Hippocampal formation (tissue), 2 donors: ENCODE measurements around the gene TPST2.

Experiments
- DNase-seq, 2 donors: peaks; one replicate each; lab custom pipeline; 2025; lab: John Stamatoyannopoulos, UW

Gene TPST2

GRCh38 chr22:26580240-26580962 is 9.5 kb downstream of the TPST2 start:
- DNase-seq = no peak

- DNase-seq = no peak
These were observed 10.5 kb downstream of the TPST2 start for GRCh38 chr22:26579331-26579886.

GRCh38 chr22:26577081-26577480 is 12.9 kb downstream of the TPST2 start:
- DNase-seq = no peak

- no peak for DNase-seq
These were observed 13.8 kb downstream of the TPST2 start for GRCh38 chr22:26576026-26576680.

GRCh38 chr22:26574001-26574723 is 15.8 kb downstream of the TPST2 start:
- no peak for DNase-seq

GRCh38 chr22:26573026-26573662 is 16.8 kb downstream of the TPST2 start:
- DNase-seq = peak; percentile 16 to 41

- DNase-seq = no peak
These were observed 18.9 kb downstream of the TPST2 start for GRCh38 chr22:26570864-26571525.

GRCh38 chr22:26570115-26570514 is 19.8 kb downstream of the TPST2 start:
- DNase-seq = no peak

GRCh38 chr22:26568207-26568706 is 21.7 kb downstream of the TPST2 start:
- DNase-seq = no peak

- DNase-seq = no peak
These were observed 22.3 kb downstream of the TPST2 start for GRCh38 chr22:26567610-26568009.

GRCh38 chr22:26566994-26567393 is 22.9 kb downstream of the TPST2 start:
- no peak for DNase-seq

GRCh38 chr22:26565889-26566288 is 24.0 kb downstream of the TPST2 start:
- DNase-seq = no peak

- no peak for DNase-seq
These were observed 24.8 kb downstream of the TPST2 start for GRCh38 chr22:26565181-26565580.

- DNase-seq = no peak
These were observed 25.3 kb downstream of the TPST2 start for GRCh38 chr22:26564672-26565071.

- DNase-seq = no peak
These were observed 25.8 kb downstream of the TPST2 start for GRCh38 chr22:26564181-26564580.

GRCh38 chr22:26563022-26563421 is 26.9 kb downstream of the TPST2 start:
- DNase-seq = no peak

- no peak for DNase-seq
These were observed 28.0 kb downstream of the TPST2 start for GRCh38 chr22:26561756-26562417.

GRCh38 chr22:26559961-26560575 is 29.9 kb downstream of the TPST2 start:
- no peak for DNase-seq

- no peak for DNase-seq
These were observed 31.6 kb downstream of the TPST2 start for GRCh38 chr22:26558248-26558895.

GRCh38 chr22:26556904-26557303 is 33.0 kb downstream of the TPST2 start:
- no peak for DNase-seq
